Sigmoid colon (tissue), 7 donors: Measurements from ENCODE around the gene ATP6V0A1. TPM values are rescaled to one million over a fixed set of nuclear protein-coding genes. Genes with fewer than 3 reads are reported as not detected.
A peak's percentile ranks its signal among the peaks of the same experiment; 100 is the strongest.

Source experiments
- DNase-seq: peaks from one replicate; pipeline ENCODE4 v3.0.0-alpha.2; 2019
- H3K27ac ChIP-seq, 4 donors: fragments of 200-600 bp; sonication (generic); one replicate each; pipeline ENCODE4 v1.5.1; 2016 to 2019; ENCODE audit warnings: mild to moderate bottlenecking in 1 of 4
- H3K27me3 ChIP-seq, 3 donors: fragments of 200-600 bp; sonication (generic); one replicate each; pipeline ENCODE4 v1.5.1; 2019; ENCODE audit warnings: mild to moderate bottlenecking in 1 of 3
- H3K36me3 ChIP-seq, 4 donors: fragments of 200-600 bp; sonication (generic); one replicate each; pipeline ENCODE4 v1.5.1; 2016 to 2019
- H3K4me1 ChIP-seq, 4 donors: fragments of 200-600 bp; sonication (generic); one replicate each; pipeline ENCODE4 v1.5.1; 2017 to 2019
- H3K4me3 ChIP-seq, 4 donors: fragments of 200-600 bp; sonication (generic); one replicate each; pipeline ENCODE4 v1.5.1; 2017 to 2019; ENCODE audit warnings: mild to moderate bottlenecking in 2 of 4, moderate library complexity in 1 of 4
- H3K9me3 ChIP-seq, 4 donors: fragments of 200-600 bp in 3 of 4; sonication (generic) in 3 of 4; one replicate each; pipeline versions ENCODE4 v1.5.1 to v1.6.1; 2013 to 2019
- CTCF ChIP-seq, 4 experiments: fragments of 450-650 bp in 3 of 4; fragments of 200-600 bp in 1 of 4; IDR thresholded peaks; one replicate each; pipeline ENCODE4 v1.5.1; 2016 to 2019; ENCODE audit warnings: antibody characterized with exemption in 4 of 4, mild to moderate bottlenecking in 3 of 4, moderate library complexity in 2 of 4
- EP300 ChIP-seq, 4 donors: sonication (generic); formaldehyde crosslinking; IDR thresholded peaks; one replicate each; pipeline ENCODE4 v1.6.1; 2017; ENCODE audit warnings: antibody characterized with exemption in 4 of 4
- POLR2A ChIP-seq, 2 donors: fragments of 450-650 bp; IDR thresholded peaks; one replicate each; pipeline ENCODE4 v1.6.1; 2016; ENCODE audit warnings: antibody characterized with exemption in 2 of 2, mild to moderate bottlenecking in 2 of 2, moderate library complexity in 2 of 2
- POLR2AphosphoS5 ChIP-seq, 4 donors: sonication (generic); formaldehyde crosslinking; IDR thresholded peaks; one replicate each; pipeline ENCODE4 v1.6.1; 2017; ENCODE audit warnings: antibody characterized with exemption in 4 of 4
- WGBS, 2 donors: extraction: QIAGEN DNeasy Blood & Tissue Kit; methylation state at CpG; one replicate each; pipeline ENCODE4 v1.1.7; 2013; 5-methylcytosine and 5-hydroxymethylcytosine counted together
- intact Hi-C: fragments of 100-400 bp; cut with DNase I; formaldehyde crosslinking; loops from one replicate; pipeline ENCODE4 v1.15.1; 2023
- polyA plus RNA-seq, 3 donors: library from polyadenylated mRNA; stranded (reverse); fragments of 200-250 nt; gene quantifications; one replicate each; pipeline ENCODE4 v1.2.3, GENCODE V29; 2013
- total RNA-seq, 4 donors: library from RNA; depleted of rRNA; stranded (reverse); fragments of >200 nt; gene quantifications; one replicate each; pipeline ENCODE4 v1.1.0, GENCODE V29; 2016
- donor health status: healthy with polysubstance abuse.
- donor health status: Bipolar disorder and iron deficiency.
- donor health status: healthy.

ATP6V0A1 gene
- total and polyA plus RNA-seq, 7 donors: 11.6 to 96.1 (median 48.9) TPM

DNA sequence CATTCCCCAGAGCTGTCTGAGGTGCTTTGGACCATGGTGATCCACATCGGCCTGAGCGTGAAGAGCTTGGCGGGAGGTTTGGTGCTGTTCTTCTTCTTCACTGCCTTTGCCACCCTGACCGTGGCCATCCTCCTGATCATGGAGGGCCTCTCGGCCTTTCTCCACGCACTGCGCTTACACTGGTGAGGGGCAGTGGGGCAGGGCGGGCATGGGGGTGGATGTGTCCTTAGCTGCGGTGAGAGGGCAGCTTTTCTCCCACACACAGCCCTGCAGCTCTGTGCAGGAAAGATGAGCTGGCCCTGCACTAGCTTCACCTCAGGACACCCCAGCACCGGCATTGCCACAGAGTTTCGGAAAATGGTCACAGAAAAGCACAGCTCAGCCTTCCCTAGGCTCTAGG is 55.6 kb downstream of the ATP6V0A1 start:
- WGBS, 2 donors: 95 to 97% methylated on average over 11 of the region's 11 CpGs
- H3K4me3 ChIP-seq: no peak overlapping the region
- H3K4me1 ChIP-seq: peaks cover 0 to 40% (median 31%) of the 10 kb centered on the region in 4 donors
- TF ChIP-seq CTCF (IDR thresholded peaks at IDR 0.05) (no peak), POLR2A (IDR thresholded peaks at IDR 0.05) (no peak), POLR2AphosphoS5 (IDR thresholded peaks at IDR 0.05) (no peak), EP300 (IDR thresholded peaks at IDR 0.05) (no peak)
- no peaks in the 10 kb centered on the region for H3K27me3 ChIP-seq
- H3K36me3 ChIP-seq: peaks cover 9 to 45% (median 17%) of the 10 kb centered on the region in 4 donors
- H3K9me3 ChIP-seq: no peaks in the 10 kb centered on the region
- intact Hi-C loops: no loop called here
- H3K27ac ChIP-seq: peak overlapping the region; percentile 17 to 51 (median 38)
- peak; percentile 52 for DNase-seq

DNA sequence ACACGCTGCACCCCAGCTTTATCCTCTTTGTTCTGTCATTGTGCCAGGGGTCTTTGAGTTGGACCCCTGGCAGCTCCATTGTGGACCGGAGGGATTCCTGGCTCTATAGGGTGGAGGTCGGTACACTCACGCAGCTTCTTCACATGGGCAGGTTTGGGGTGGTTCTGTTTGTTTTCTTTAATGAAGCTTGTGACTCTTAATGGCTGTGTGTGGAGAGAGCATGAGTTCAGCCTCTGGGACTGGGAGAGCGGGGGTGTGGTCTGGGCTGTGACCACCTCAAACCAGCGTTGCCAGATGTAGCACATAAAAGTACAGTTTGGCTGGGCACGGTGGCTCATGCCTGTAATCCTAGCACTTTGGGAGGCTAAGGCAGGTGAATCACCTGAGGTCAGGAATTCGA is 56.2 kb downstream of the ATP6V0A1 start:
- H3K27me3 ChIP-seq: no peaks in the 10 kb centered on the region
- no peak for DNase-seq
- no peak overlapping the region for H3K4me3 ChIP-seq
- H3K4me1 ChIP-seq: peaks cover 0 to 46% (median 37%) of the 10 kb centered on the region in 4 donors
- H3K27ac ChIP-seq: peak overlapping the region; percentile 17 to 49 (median 23)
- intact Hi-C loops: loop anchor here (5.0 kb wide), 1 partner anchor 193 kb away; no protein-coding TSS in a partner anchor
- 89 to 90% methylated on average over 8 of the region's 8 CpGs for WGBS, 2 donors
- TF ChIP-seq POLR2AphosphoS5 (IDR thresholded peaks at IDR 0.05): no peak
- no peak for TF ChIP-seq CTCF (IDR thresholded peaks at IDR 0.05)
- no peak for TF ChIP-seq EP300 (IDR thresholded peaks at IDR 0.05)
- no peaks in the 10 kb centered on the region for H3K9me3 ChIP-seq
- peaks cover 7 to 39% (median 15%) of the 10 kb centered on the region in 4 donors for H3K36me3 ChIP-seq

- 7 to 11% methylated on average over 9 of the region's 9 CpGs for WGBS, 2 donors
- intact Hi-C loops: loop anchor here (5.0 kb wide), 1 partner anchor 195 kb away; no protein-coding TSS in a partner anchor
- no peaks in the 10 kb centered on the region for H3K27me3 ChIP-seq
- H3K9me3 ChIP-seq: no peaks in the 10 kb centered on the region
- TF ChIP-seq CTCF (IDR thresholded peaks at IDR 0.05) (peak; percentile 87 to 96 (median 94)), POLR2AphosphoS5 (IDR thresholded peaks at IDR 0.05) (peak in 3 of 4 donors; percentile 43 to 57 (median 51)), POLR2A (IDR thresholded peaks at IDR 0.05) (no peak)
- peaks cover 7 to 28% (median 11%) of the 10 kb centered on the region in 4 donors for H3K36me3 ChIP-seq
- peak overlapping the region; percentile 95 to 98 (median 98) for H3K27ac ChIP-seq
- H3K4me3 ChIP-seq: no peak overlapping the region
- peak; percentile 95 for DNase-seq
- peaks cover 0 to 69% (median 64%) of the 10 kb centered on the region in 4 donors for H3K4me1 ChIP-seq
Measured at GRCh38 chr17:42517516-42517915, 58.8 kb downstream of the ATP6V0A1 start.

- H3K27ac ChIP-seq: peak overlapping the region; percentile 95 to 98 (median 98)
- peak in 1 of 2 donors; percentile 31 for TF ChIP-seq POLR2A (IDR thresholded peaks at IDR 0.05)
- no peak for TF ChIP-seq CTCF (IDR thresholded peaks at IDR 0.05)
- peak in 1 of 4 donors; percentile 74 for TF ChIP-seq EP300 (IDR thresholded peaks at IDR 0.05)
- peak; percentile 88 to 92 (median 89) for TF ChIP-seq POLR2AphosphoS5 (IDR thresholded peaks at IDR 0.05)
- H3K4me1 ChIP-seq: peaks cover 0 to 72% (median 71%) of the 10 kb centered on the region in 4 donors
- peaks cover 7 to 28% (median 11%) of the 10 kb centered on the region in 4 donors for H3K36me3 ChIP-seq
- DNase-seq: peak; percentile 97
- no peaks in the 10 kb centered on the region for H3K27me3 ChIP-seq
- WGBS, 2 donors: 21 to 40% methylated on average over 9 of the region's 9 CpGs
- no peak overlapping the region for H3K4me3 ChIP-seq
- no peaks in the 10 kb centered on the region for H3K9me3 ChIP-seq
- intact Hi-C loops: loop anchor here (2.0 to 5.0 kb wide), 2 partner anchors 97 to 196 kb away; no protein-coding TSS in a partner anchor
Measured at GRCh38 chr17:42518046-42518754, 59.5 kb downstream of the ATP6V0A1 start.
